T-helper 1 cell treated with Interleukin-12 subunit alpha and Interleukin-12 subunit beta and Interleukin-4 antibody, amounts not matched to agents 30 ng/mL and 1 ng/mL, for 36 hours (primary cell): ENCODE results near the gene GRM2. TPM values are rescaled to one million over a fixed set of nuclear protein-coding genes. Genes with fewer than 3 reads are reported as not detected.

Source experiments
- intact Hi-C: fragments of 100-400 bp; cut with micrococcal nuclease; formaldehyde crosslinking; loops from one replicate; pipeline ENCODE4 v1.15.1; 2024
- total RNA-seq: library from RNA; stranded (reverse); gene quantifications from 2 replicates; pipeline ENCODE4 v1.2.3, GENCODE V29; 2022

GRM2 gene
- total RNA-seq, 1 donor from 2014 or later = 1.6 TPM

- intact Hi-C loops = loop anchor here (5.0 to 10.0 kb wide), 2 partner anchors 475 to 1112 kb away; partner anchors contain the start of genes C3orf18, HEMK1 and POC1A
These were observed 27.1 kb upstream of the GRM2 start for GRCh38 chr3:51679777-51680176.

DNA sequence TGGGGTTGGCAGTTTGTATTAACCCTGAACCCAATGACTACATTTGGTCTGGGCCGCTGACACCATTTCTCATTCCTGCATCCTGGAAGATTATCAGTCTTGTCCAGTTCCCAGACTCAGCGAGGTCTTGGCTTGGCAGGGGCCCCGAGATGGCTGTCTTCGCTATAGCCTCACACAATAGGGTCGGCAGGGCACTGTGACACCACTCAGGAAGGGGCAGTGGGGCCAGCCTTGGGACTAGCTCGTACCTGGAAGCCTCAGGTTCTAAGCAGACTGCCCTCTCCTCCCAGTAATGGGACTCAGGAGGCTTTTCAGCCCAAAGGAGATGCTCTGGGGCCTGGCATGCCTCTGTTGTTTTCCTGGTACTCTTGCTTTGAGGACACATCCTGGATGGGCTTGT is 26.7 kb upstream of the GRM2 start:
- intact Hi-C loops = loop anchor here (5.0 to 10.0 kb wide), 2 partner anchors 475 to 1113 kb away; partner anchors contain the start of genes C3orf18, HEMK1 and POC1A

DNA sequence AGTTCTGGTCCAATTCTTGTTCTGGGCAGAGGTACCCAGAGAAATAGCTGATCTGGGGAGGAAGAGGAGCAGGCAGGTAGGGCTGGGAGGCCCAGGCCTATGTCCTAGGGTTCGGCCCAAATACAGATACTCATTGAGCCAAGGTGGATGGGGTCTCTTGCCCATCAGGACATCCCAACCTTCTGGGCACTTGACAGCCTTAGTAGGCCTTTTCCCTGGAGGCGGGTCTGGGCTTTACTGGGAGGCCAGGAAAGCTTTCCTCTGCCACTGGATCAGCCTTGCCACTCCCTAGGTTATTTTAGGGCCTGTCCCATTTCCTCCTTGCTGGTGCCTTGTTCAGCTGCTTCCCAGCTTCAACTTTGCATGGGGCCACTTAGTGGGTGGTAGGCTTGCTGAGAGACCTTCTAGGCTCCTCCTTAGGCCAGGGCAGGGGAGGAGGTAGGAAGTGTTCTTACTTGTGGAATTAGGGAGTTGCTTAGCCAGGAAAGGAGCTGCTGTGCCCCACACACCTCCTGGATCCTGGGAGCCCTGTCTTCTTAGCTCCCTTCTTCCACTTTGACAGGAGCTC is 26.1 kb upstream of the GRM2 start:
- intact Hi-C loops = loop anchor here (5.0 to 10.0 kb wide), 2 partner anchors 474 to 1113 kb away; partner anchors contain the start of genes C3orf18, HEMK1 and POC1A

- intact Hi-C loops = loop anchor here (5.0 to 10.0 kb wide), 2 partner anchors 473 to 1114 kb away; partner anchors contain the start of genes C3orf18, HEMK1 and POC1A
These were observed 25.4 kb upstream of the GRM2 start for GRCh38 chr3:51681453-51681852.

- intact Hi-C loops = loop anchor here (1.0 to 10.0 kb wide), 8 partner anchors 11 to 1115 kb away; partner anchors contain the start of genes C3orf18, HEMK1, POC1A and RBM15B
These were observed 24.8 kb upstream of the GRM2 start for GRCh38 chr3:51682079-51682478.

DNA sequence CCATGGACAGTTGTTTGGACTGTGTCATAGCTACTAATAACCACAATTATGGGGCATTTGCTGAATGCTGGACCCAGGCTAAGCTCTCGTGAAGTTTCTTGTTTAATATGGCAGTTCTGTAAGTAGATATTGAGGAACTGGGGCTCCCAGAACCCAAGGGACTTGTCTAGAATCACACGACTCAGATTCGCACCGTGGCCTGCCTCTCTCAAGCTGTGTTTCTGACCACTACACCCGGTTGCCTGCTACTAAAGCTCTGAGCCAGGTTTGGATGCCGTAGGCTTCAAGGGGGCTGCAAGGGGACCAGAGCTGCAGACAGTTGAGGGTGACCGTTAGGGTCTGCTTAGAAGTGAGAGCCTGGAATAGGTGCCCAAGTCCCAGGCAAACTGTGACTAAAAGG is 24.3 kb upstream of the GRM2 start:
- intact Hi-C loops = loop anchor here (1.0 to 10.0 kb wide), 8 partner anchors 11 to 1115 kb away; partner anchors contain the start of genes C3orf18, HEMK1, POC1A and RBM15B

DNA sequence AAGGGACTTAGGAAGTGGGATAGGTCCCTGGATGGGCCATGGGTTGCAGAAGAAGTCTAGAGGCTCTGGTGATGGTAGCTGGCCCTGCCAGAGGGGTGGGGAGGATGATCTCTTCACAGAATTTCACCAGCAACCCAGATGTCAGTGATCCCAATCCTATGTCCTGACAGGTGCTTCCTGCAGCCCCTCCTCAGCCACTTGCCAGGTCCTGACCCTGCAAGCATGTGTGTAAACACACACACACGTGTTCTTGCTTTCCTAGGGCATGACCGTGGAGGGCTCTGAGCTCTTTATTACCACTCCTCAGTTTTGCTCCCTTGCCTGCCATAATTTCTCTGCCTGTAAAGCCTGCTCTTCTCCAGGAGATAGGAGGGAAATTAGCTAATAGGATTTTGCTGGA is 23.3 kb upstream of the GRM2 start:
- intact Hi-C loops = loop anchor here (5.0 to 10.0 kb wide), 2 partner anchors 471 to 1116 kb away; partner anchors contain the start of genes C3orf18, HEMK1 and POC1A

GRCh38 chr3:51684971-51685751 is 21.7 kb upstream of the GRM2 start:
- intact Hi-C loops = loop anchor here (5.0 to 10.0 kb wide), 4 partner anchors 287 to 1338 kb away; partner anchors contain the start of genes ABHD14B, C3orf18, HEMK1 and POC1A

GRCh38 chr3:51686056-51686455 is 20.8 kb upstream of the GRM2 start:
- intact Hi-C loops = loop anchor here (1.0 to 10.0 kb wide), 9 partner anchors 15 to 1339 kb away; partner anchors contain the start of genes ABHD14B, DCAF1, PARP3 and POC1A

- intact Hi-C loops = loop anchor here (1.0 to 10.0 kb wide), 9 partner anchors 16 to 1339 kb away; partner anchors contain the start of genes ABHD14B, DCAF1, PARP3 and POC1A
These were observed 20.2 kb upstream of the GRM2 start for GRCh38 chr3:51686512-51687215.

GRCh38 chr3:51687431-51688205 is 19.2 kb upstream of the GRM2 start:
- intact Hi-C loops = loop anchor here (2.0 to 10.0 kb wide), 5 partner anchors 17 to 1340 kb away; partner anchors contain the start of genes ABHD14B, POC1A, TEX264 and ZMYND10

DNA sequence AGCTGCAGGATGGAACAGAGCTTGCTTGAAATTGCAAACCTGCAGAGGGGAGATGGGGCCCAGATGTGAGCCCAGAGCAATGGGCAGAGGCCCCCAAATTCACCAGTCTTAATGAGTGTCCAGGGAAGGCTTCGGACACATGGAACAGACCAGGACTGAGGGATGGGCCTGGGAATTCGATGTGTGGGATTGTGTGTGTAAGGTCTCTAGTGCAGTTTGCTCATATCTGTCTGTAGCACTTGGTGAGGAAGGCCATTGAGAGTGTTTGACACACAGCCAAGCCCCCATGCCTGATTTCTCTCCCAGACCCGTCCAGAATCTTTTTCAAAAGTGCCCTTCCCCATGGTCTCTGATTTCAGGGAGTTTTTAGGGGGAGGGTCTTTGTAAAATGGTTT is 18.7 kb upstream of the GRM2 start:
- intact Hi-C loops = loop anchor here (5.0 to 10.0 kb wide), 3 partner anchors 284 to 1341 kb away; partner anchors contain the start of genes ABHD14B, POC1A and ZMYND10

DNA sequence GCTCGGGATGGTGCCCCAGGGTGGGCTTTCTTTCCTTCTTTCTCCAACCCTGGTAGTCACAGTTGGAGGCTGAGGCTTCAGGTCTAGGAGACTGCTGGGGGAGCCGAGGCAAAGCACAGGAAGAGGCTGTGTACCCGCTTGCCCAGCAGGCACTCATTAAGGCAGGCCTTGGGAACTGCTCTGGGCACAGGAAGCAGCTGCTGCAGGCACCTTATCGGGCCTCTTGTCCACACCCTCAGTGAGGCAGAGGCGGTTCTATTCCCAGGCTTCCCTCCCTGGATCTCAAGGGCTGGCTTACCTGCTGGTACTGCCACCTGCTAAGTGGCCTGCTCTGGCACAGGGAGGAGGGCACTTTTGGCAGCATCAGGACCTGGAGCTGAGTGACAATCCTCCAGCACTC is 15.8 kb upstream of the GRM2 start:
- intact Hi-C loops = no loop called here

DNA sequence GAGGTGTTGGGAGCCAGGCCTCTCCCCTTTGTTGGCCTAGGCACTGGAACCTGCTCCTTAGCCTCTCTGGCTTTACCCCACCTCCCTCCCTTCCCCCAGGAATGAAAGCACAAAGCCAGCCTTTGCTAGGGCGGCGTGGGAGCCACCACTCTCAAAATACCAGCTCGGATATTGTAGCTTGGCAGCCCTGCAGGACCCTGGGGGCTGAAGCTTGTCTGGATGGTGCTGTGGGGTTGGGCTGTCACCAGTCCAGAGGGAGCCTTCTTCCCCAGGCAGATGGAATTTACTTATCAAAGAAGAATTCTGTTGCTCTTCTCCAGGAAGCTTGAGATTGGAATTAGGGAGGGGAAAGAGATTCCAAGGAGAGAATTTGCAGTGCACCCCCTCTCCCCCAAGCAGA is 14.9 kb upstream of the GRM2 start:
- intact Hi-C loops = no loop called here

DNA sequence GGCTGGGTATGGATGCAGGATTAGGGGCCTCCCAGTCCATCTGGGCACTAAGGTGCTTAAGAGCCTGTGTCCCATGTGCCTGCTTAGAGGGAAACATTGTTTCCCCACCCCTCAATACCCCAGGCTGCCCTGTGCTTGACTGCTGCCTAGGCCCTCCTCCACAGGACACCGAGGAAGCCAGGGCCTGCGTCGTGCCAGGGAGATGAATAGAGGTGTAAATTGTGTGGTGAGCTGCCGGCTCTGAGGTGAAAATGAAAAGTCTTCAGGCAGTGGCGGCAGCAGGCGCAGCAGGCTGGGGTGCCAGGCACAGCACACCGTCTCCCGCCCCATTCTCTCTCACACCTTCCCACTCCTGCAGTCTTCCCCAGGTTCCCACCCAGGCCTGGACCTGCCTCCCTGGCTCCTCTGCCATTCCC is 13.9 kb upstream of the GRM2 start:
- intact Hi-C loops = no loop called here

- intact Hi-C loops = no loop called here
These were observed 9.9 kb upstream of the GRM2 start for GRCh38 chr3:51696954-51697353.

GRCh38 chr3:51698209-51698608 is 8.7 kb upstream of the GRM2 start:
- intact Hi-C loops = no loop called here

GRCh38 chr3:51700403-51700802 is 6.5 kb upstream of the GRM2 start:
- intact Hi-C loops = no loop called here

DNA sequence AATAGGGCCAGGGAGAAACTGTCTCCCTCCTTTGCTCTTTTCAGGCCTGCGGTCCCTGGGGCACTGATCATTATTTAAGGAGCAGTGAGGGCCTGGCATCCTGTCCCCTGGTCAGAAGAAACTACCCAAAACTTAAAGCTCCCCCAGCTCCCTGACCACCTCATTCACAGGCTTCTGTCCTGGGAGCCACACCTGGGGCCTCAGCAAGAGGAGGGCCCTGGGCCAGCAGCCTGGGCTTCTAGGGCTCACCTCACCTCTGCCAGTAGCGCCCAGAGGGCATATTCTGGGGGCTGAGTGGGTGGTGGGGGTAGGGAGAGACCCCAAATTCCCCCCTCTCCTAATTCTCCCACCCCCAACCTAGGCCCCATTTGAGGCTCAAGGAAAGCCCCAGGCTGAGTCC is 4.7 kb upstream of the GRM2 start:
- intact Hi-C loops = no loop called here

- intact Hi-C loops = no loop called here
These were observed 3.7 kb upstream of the GRM2 start for GRCh38 chr3:51703068-51703760.
